HS-27A (cell line): ENCODE results near the gene HPSE.

ENCODE experiments used
- DNase-seq: peaks from one replicate; pipeline ENCODE4 v3.0.0-alpha.2; 2012; ENCODE audit warnings: low read depth, missing footprints

The HPSE gene

GRCh38 chr4:83247415-83248357, 87.0 kb downstream of the HPSE start:
- no peak for DNase-seq
